ENCODE data around the gene CRYGB.

- TF ChIP-seq POLR2A (IDR thresholded peaks at IDR 0.05; ENCODE audit: low read depth, low read length) (no peak), CTCF (IDR thresholded peaks at IDR 0.05; ENCODE audit: extremely low read depth in 1 of 2, insufficient read depth in 1 of 2, low read depth in 1 of 2, low read length in 2 of 2) (no peak), POLR2AphosphoS5 (IDR thresholded peaks at IDR 0.05; ENCODE audit: insufficient read depth, low read depth, low read length) (no peak), EZH2 (IDR thresholded peaks at IDR 0.05; ENCODE audit: borderline replicate concordance, low read depth, low read length, severe bottlenecking) (no peak), GATA2 (IDR thresholded peaks at IDR 0.05; ENCODE audit: insufficient read depth, insufficient read length, low read depth, low read length) (no peak), MYC (IDR thresholded peaks at IDR 0.05; ENCODE audit: low read depth, low read length) (no peak), JUN (IDR thresholded peaks at IDR 0.05; ENCODE audit: borderline replicate concordance, insufficient read depth, insufficient read length, low read depth) (no peak), FOS (IDR thresholded peaks at IDR 0.05; ENCODE audit: borderline replicate concordance, insufficient read depth, low read length) (no peak)
- TF ChIP-seq, protein P1, sequence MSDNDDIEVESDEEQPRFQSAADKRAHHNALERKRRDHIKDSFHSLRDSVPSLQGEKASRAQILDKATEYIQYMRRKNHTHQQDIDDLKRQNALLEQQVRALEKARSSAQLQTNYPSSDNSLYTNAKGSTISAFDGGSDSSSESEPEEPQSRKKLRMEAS (IDR thresholded peaks at IDR 0.05; ENCODE audit: insufficient read depth, insufficient read length) = no peak
Measured at GRCh38 chr2:208146006-208146405, at the start of gene CRYGB.

All from endothelial cell of umbilical vein (primary cell).